ENCODE data around the gene LRRC41.
"Not testable (repeated sequence)": the region's sequence is repeated elsewhere in the genome, so short reads cannot be mapped to it uniquely, and the experiment has no call there.

Gene LRRC41

GRCh38 chr1:46335081-46335480 lies 31.7 kb upstream of the LRRC41 start:
- no peak overlapping the region for H3K4me3 ChIP-seq (ENCODE audit: low read depth, low read length)
- DNase-seq (ENCODE audit: low read depth, low spot score): no peak
- POLR2A ChIA-PET: no interaction called here
- no peak for TF ChIP-seq CTCF (IDR thresholded peaks at IDR 0.05; ENCODE audit: insufficient read depth, low read length, missing control alignments)
- CTCF ChIA-PET: interaction anchor here (1.0 to 5.2 kb wide), 2 partner anchors 11 to 111 kb away, joined by 5 to 71 read pairs; no protein-coding TSS in a partner anchor

DNA sequence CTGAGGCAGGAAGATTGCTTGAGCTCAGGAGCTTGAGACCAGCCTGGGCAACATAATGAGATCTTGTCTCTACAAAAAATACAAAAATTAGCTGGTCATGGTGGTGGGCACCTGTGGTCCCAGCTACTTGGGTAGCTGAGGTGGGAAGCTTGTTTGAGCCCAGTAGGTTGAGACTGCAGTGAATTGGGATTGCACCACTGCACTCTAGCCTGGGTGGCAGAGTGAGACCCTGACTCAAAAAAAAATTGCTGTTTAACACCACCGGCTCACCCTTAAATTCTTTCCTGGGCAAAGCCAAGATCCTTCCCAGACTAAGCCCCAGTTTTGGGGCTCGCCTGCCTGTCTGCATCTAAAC lies 30.6 kb upstream of the LRRC41 start:
- no peak for TF ChIP-seq CTCF (IDR thresholded peaks at IDR 0.05; ENCODE audit: insufficient read depth, low read length, missing control alignments)
- DNase-seq (ENCODE audit: low read depth, low spot score): no peak
- POLR2A ChIA-PET: no interaction called here

DNA sequence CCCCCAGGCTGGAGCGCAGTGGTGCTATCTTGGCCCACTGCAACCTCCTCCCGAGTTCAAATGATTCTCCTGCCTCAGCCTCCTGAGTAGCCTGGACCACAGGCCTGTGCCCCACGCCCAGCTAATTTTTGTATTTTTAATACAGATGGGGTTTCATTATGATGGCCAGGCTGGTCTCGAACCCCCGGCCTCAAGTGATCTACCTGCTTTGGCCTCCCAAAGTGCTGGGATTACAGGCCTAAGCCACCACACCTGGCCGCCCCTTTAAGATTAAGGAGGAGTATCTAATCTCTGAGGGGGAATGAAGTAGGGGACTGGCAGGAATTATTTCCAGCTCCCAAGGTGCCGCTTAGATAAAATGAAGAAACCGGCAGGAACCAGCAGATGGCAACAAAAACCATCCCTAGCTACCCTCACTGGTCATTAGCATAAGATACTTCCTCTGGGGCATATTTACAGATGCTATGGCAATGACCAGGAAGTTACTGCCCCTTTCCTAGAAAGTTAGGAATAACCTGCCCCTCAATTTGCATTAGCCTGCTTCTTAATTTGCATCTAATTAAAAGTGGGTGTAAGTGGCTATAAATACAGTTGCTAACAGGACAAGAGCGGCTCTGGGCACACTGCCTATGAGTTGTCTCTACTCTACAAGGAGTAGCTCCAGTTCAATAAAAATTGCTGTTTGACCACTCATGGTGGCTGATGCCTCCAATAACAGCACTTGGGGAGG lies 30.0 kb upstream of the LRRC41 start:
- DNase-seq (ENCODE audit: low read depth, low spot score): no peak
- H3K4me3 ChIP-seq (ENCODE audit: low read depth, low read length): no peak overlapping the region
- CTCF ChIA-PET: interaction anchor here (0.6 to 5.2 kb wide), 8 partner anchors 10 to 260 kb away, joined by 3 to 71 read pairs (median 4); partner anchors contain the start of gene RAD54L
- POLR2A ChIA-PET: no interaction called here
- no peak for TF ChIP-seq CTCF (IDR thresholded peaks at IDR 0.05; ENCODE audit: insufficient read depth, low read length, missing control alignments)

More for the DNA sequence above, 30.6 kb upstream of the LRRC41 start:
- CTCF ChIA-PET: interaction anchor here (1.1 to 5.2 kb wide), 5 partner anchors 12 to 70 kb away, joined by 3 to 71 read pairs (median 4); no protein-coding TSS in a partner anchor
- H3K4me3 ChIP-seq (ENCODE audit: low read depth, low read length): no peak overlapping the region

- DNase-seq (ENCODE audit: low read depth, low spot score); H3K4me3 ChIP-seq (ENCODE audit: low read depth, low read length); CTCF ChIA-PET; POLR2A ChIA-PET: not testable (repeated sequence)
Measured at GRCh38 chr1:46331786-46332540, 28.5 kb upstream of the LRRC41 start.

GRCh38 chr1:46330381-46330780 lies 27.0 kb upstream of the LRRC41 start:
- POLR2A ChIA-PET; CTCF ChIA-PET; DNase-seq (ENCODE audit: low read depth, low spot score); H3K4me3 ChIP-seq (ENCODE audit: low read depth, low read length): not testable (repeated sequence)

DNA sequence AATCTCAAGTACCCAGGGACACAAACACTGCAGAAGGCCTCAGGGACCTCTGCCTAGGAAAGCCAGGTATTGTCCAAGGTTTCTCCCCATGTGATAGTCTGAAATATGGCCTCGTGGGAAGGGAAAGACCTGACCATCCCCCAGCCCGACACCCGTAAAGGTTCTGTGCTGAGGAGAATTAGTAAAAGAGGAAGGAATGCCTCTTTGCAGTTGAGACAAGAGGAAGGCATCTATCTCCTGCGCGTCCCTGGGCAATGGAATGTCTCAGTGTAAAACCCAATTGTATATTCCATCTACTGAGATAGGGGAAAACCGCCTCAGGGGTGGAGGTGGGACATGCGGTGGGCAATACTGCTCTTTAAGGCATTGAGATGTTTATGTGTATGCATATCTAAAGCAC lies 26.4 kb upstream of the LRRC41 start:
- not testable (repeated sequence) for H3K4me3 ChIP-seq (ENCODE audit: low read depth, low read length)

GRCh38 chr1:46328182-46328581 lies 24.8 kb upstream of the LRRC41 start:
- CTCF ChIA-PET: interaction anchor here (0.8 to 3.3 kb wide), 2 partner anchors 13 to 18 kb away, joined by 3 to 14 read pairs; partner anchors contain the start of gene NSUN4
- DNase-seq (ENCODE audit: low read depth, low spot score); H3K4me3 ChIP-seq (ENCODE audit: low read depth, low read length); POLR2A ChIA-PET: not testable (repeated sequence)

More for the DNA sequence above, 26.4 kb upstream of the LRRC41 start:
- POLR2A ChIA-PET; DNase-seq (ENCODE audit: low read depth, low spot score): not testable (repeated sequence)
- CTCF ChIA-PET: interaction anchor here (3.3 kb wide), 1 partner anchor 11 kb away, joined by 14 read pairs; the partner anchor contains the start of gene NSUN4

- H3K4me3 ChIP-seq (ENCODE audit: low read depth, low read length); CTCF ChIA-PET; DNase-seq (ENCODE audit: low read depth, low spot score); POLR2A ChIA-PET: not testable (repeated sequence)
Measured at GRCh38 chr1:46325285-46326076, 22.1 kb upstream of the LRRC41 start.

DNA sequence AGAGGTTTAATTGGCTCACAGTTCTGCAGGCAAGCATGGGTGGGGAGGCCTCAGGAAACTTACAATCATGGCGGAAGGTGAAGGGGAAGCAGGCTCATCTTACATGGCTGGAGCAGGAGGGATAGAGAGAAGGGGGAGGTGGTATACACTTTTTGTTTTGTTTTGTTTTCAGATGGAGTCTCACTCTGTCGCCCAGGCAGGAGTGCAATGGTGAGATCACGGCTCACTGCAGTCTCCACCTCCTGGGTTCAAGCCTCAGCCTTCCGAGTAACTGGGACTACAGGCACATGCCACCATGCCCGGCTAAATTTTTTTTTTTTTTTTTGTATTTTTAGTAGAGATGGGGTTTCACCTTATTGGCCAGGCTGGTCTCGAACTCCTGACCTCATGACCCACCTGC lies 18.8 kb upstream of the LRRC41 start:
- CTCF ChIA-PET: interaction anchor here (2.5 kb wide), 1 partner anchor 18 kb away, joined by 5 read pairs; the partner anchor contains the start of gene NSUN4
- H3K4me3 ChIP-seq (ENCODE audit: low read depth, low read length); DNase-seq (ENCODE audit: low read depth, low spot score); POLR2A ChIA-PET: not testable (repeated sequence)

- DNase-seq (ENCODE audit: low read depth, low spot score); H3K4me3 ChIP-seq (ENCODE audit: low read depth, low read length); POLR2A ChIA-PET: not testable (repeated sequence)
- CTCF ChIA-PET: interaction anchor here (1.0 kb wide), 1 partner anchor 28 kb away, joined by 3 read pairs; no protein-coding TSS in a partner anchor
Measured at GRCh38 chr1:46319960-46320914, 16.8 kb upstream of the LRRC41 start.

- CTCF ChIA-PET: interaction anchor here (1.0 kb wide), 1 partner anchor 29 kb away, joined by 3 read pairs; no protein-coding TSS in a partner anchor
- DNase-seq (ENCODE audit: low read depth, low spot score); H3K4me3 ChIP-seq (ENCODE audit: low read depth, low read length); POLR2A ChIA-PET: not testable (repeated sequence)
Measured at GRCh38 chr1:46319301-46319700, 15.9 kb upstream of the LRRC41 start.

All from AG04449 (cell line).